H1 (cell line): ENCODE data around the gene TYW1B. TPM values are rescaled to one million over a fixed set of nuclear protein-coding genes. Genes with fewer than 3 reads are reported as not detected.

Experiments
- CTCF ChIA-PET: fragments of 300-600 bp; sonication (Branson Sonifier 250); formaldehyde crosslinking; loops from one replicate; lab custom pipeline; 2021; ENCODE audit not compliant: partially characterized antibody; lab: Charles Lee
- POLR2A ChIA-PET: fragments of 300-600 bp; sonication (Branson Sonifier 250); formaldehyde crosslinking; loops from one replicate; lab custom pipeline; 2021; ENCODE audit warnings: inconsistent platforms; ENCODE audit not compliant: partially characterized antibody; lab: Charles Lee
- DNase-seq, 2 experiments: peaks; one replicate each; pipeline versions ENCODE4 v3.0.0 to v3.0.0-alpha.2; 2010 to 2022; ENCODE audit warnings: low spot score in 2 of 2, low read depth in 1 of 2, mixed read lengths in 1 of 2
- FAIRE-seq: peaks from 2 replicates; lab custom pipeline; 2011; peaks lifted over from hg19 to GRCh38; lab: Jason Lieb, UNC
- H2AFZ ChIP-seq: 2 replicates; pipeline ENCODE4 v1.8.1; 2012; ENCODE audit warnings: low read length, inconsistent platforms
- H2AK5ac ChIP-seq: 2 replicates; pipeline ENCODE4 v1.6.1; 2013; ENCODE audit warnings: low read depth, low read length
- H2BK120ac ChIP-seq: replicated peaks from 2 replicates; pipeline ENCODE3; 2013; ENCODE audit warnings: low read depth, low read length, inconsistent platforms
- H2BK12ac ChIP-seq: 2 replicates; pipeline ENCODE4 v1.6.1; 2013; ENCODE audit warnings: low read depth, low read length
- H2BK15ac ChIP-seq: 2 replicates; pipeline ENCODE4 v1.6.1; 2013; ENCODE audit warnings: low read length
- H2BK20ac ChIP-seq: 2 replicates; pipeline ENCODE4 v1.6.1; 2013; ENCODE audit warnings: low read length
- H2BK5ac ChIP-seq: 2 replicates; pipeline ENCODE4 v1.6.1; 2013; ENCODE audit warnings: low read depth, low read length
- H3K14ac ChIP-seq: 2 replicates; pipeline ENCODE4 v1.6.1; 2013; ENCODE audit warnings: inconsistent platforms; ENCODE audit not compliant: insufficient read length
- H3K18ac ChIP-seq: 2 replicates; pipeline ENCODE4 v1.6.1; 2013; ENCODE audit warnings: low read length; ENCODE audit errors: extremely low read depth
- H3K23ac ChIP-seq: 2 replicates; pipeline ENCODE4 v1.6.1; 2013; ENCODE audit warnings: inconsistent platforms; ENCODE audit not compliant: insufficient read length
- H3K23me2 ChIP-seq: 2 replicates; pipeline ENCODE4 v1.6.1; 2013; ENCODE audit warnings: low read depth, low read length
- H3K27ac ChIP-seq: 2 replicates; pipeline ENCODE4 v1.6.1; 2011; ENCODE audit warnings: low read depth, low read length, inconsistent platforms
- H3K27me3 ChIP-seq, 4 experiments: replicated peaks in 1 of 4; 1 replicate in 1 of 4; 2 replicates in 3 of 4; pipeline versions ENCODE4 v1.6.1 to v1.8.1; 2011 to 2013; ENCODE audit warnings: low read length in 3 of 4, mild to moderate bottlenecking in 3 of 4, inconsistent platforms in 2 of 4, mixed read lengths in 2 of 4, moderate library complexity in 1 of 4; ENCODE audit not compliant: control insufficient read depth in 3 of 4, insufficient read depth in 3 of 4; ENCODE audit errors: extremely low read depth in 1 of 4
- H3K36me3 ChIP-seq, 4 experiments: 2 replicates each; pipeline versions ENCODE4 v1.6.1 to v1.8.1; 2011 to 2013; ENCODE audit warnings: mild to moderate bottlenecking in 4 of 4, low read length in 3 of 4, moderate library complexity in 2 of 4, control low read depth in 1 of 4, inconsistent platforms in 1 of 4; ENCODE audit not compliant: insufficient read depth in 4 of 4, control insufficient read depth in 2 of 4
- H3K4ac ChIP-seq: replicated peaks from 2 replicates; pipeline ENCODE3; 2013; ENCODE audit warnings: low read length, low read depth, mixed read lengths, inconsistent platforms; ENCODE audit not compliant: insufficient read length
- H3K4me1 ChIP-seq, 4 experiments: replicated peaks in 1 of 4; 1 replicate in 1 of 4; 2 replicates in 3 of 4; pipeline versions ENCODE4 v1.6.1 to v1.8.1; 2011 to 2013; ENCODE audit warnings: low read length in 3 of 4, inconsistent platforms in 2 of 4, mixed read lengths in 1 of 4; ENCODE audit not compliant: insufficient read depth in 4 of 4, control insufficient read depth in 3 of 4
- H3K4me2 ChIP-seq, 2 experiments: 2 replicates each; pipeline versions ENCODE4 v1.6.1 to v1.8.1; 2011 to 2013; ENCODE audit warnings: low read depth in 2 of 2, low read length in 2 of 2, control low read depth in 1 of 2, inconsistent platforms in 1 of 2, mild to moderate bottlenecking in 1 of 2; ENCODE audit not compliant: insufficient read depth in 1 of 2
- H3K4me3 ChIP-seq, 4 experiments: fragments of 200-600, 300-600 bp in 1 of 4; sonication (generic), shearing (Covaris generic), sonication (Bioruptor Twin) in 1 of 4; 2 replicates each; pipeline versions ENCODE4 v1.5.1 to v1.8.1; 2011 to 2016; ENCODE audit warnings: low read length in 4 of 4, low read depth in 3 of 4, control low read depth in 2 of 4, inconsistent platforms in 2 of 4, mild to moderate bottlenecking in 2 of 4, mixed read lengths in 1 of 4, moderate library complexity in 1 of 4; ENCODE audit not compliant: insufficient read depth in 2 of 4; ENCODE audit errors: extremely low read depth in 1 of 4
- H3K56ac ChIP-seq: replicated peaks from 2 replicates; pipeline ENCODE3; 2013; ENCODE audit warnings: low read depth, mild to moderate bottlenecking, mixed read lengths, low read length, inconsistent platforms; ENCODE audit not compliant: insufficient read length
- H3K79me1 ChIP-seq: 2 replicates; pipeline ENCODE4 v1.6.1; 2013; ENCODE audit warnings: low read depth, low read length, control low read depth
- H3K79me2 ChIP-seq, 2 experiments: 2 replicates each; pipeline versions ENCODE4 v1.6.1 to v1.8.1; 2012 to 2013; ENCODE audit warnings: low read length in 2 of 2, mild to moderate bottlenecking in 2 of 2, inconsistent platforms in 1 of 2; ENCODE audit not compliant: insufficient read depth in 2 of 2, control insufficient read depth in 1 of 2
- H3K9ac ChIP-seq, 4 experiments: replicated peaks in 1 of 4; 1 replicate in 1 of 4; 2 replicates in 3 of 4; pipeline versions ENCODE4 v1.6.1 to v1.8.1; 2011 to 2013; ENCODE audit warnings: low read depth in 3 of 4, low read length in 3 of 4, control low read depth in 2 of 4, mild to moderate bottlenecking in 2 of 4, moderate library complexity in 2 of 4, inconsistent platforms in 1 of 4; ENCODE audit errors: extremely low read depth in 1 of 4
- H3K9me3 ChIP-seq, 2 experiments: 2 replicates each; pipeline versions ENCODE4 v1.6.1 to v1.8.1; 2012 to 2013; ENCODE audit warnings: mild to moderate bottlenecking in 2 of 2, moderate library complexity in 2 of 2, control low read depth in 1 of 2, inconsistent platforms in 1 of 2, low read depth in 1 of 2, low read length in 1 of 2, mixed read lengths in 1 of 2; ENCODE audit not compliant: insufficient read depth in 2 of 2
- H4K20me1 ChIP-seq, 2 experiments: replicated peaks in 1 of 2; 2 replicates each; pipeline versions ENCODE3 to v1.8.1; 2011 to 2013; ENCODE audit warnings: inconsistent platforms in 2 of 2, low read length in 2 of 2, mild to moderate bottlenecking in 1 of 2; ENCODE audit not compliant: insufficient read depth in 2 of 2, control insufficient read depth in 1 of 2
- H4K5ac ChIP-seq: 2 replicates; pipeline ENCODE4 v1.6.1; 2013; ENCODE audit warnings: low read length, low read depth, mixed read lengths, inconsistent platforms; ENCODE audit not compliant: insufficient read length
- H4K8ac ChIP-seq: 2 replicates; pipeline ENCODE4 v1.8.0; 2013; ENCODE audit warnings: mild to moderate bottlenecking, moderate library complexity, low read length, inconsistent platforms; ENCODE audit not compliant: insufficient read depth; ENCODE audit errors: extremely low read depth
- H4K91ac ChIP-seq: replicated peaks from 2 replicates; pipeline ENCODE3; 2013; ENCODE audit warnings: low read length, mixed read lengths, inconsistent platforms; ENCODE audit not compliant: insufficient read length
- ASH2L ChIP-seq: fragments of 200-600, 300-600 bp; sonication (generic); IDR thresholded peaks from one replicate; pipeline ENCODE4 v1.7.1; 2017; ENCODE audit warnings: low read length
- ATF2 ChIP-seq: IDR thresholded peaks from 2 replicates; pipeline ENCODE4 v1.6.1; 2012; ENCODE audit warnings: low read length, inconsistent platforms
- CBX5 ChIP-seq: fragments of 300-800, 300-1000 bp; sonication (generic); IDR thresholded peaks from 2 replicates; pipeline ENCODE4 v1.7.1; 2016; ENCODE audit warnings: antibody characterized with exemption, low read length, low read depth
- CHD1 ChIP-seq: IDR thresholded peaks from 2 replicates; pipeline ENCODE4 v1.6.1; 2012; ENCODE audit warnings: low read depth, low read length, improper control_type of control experiment
- CTCF ChIP-seq, 3 experiments: IDR thresholded peaks; 1 replicate in 2 of 3; 2 replicates in 1 of 3; pipeline versions ENCODE4 v1.5.1 to v1.6.1; 2011; ENCODE audit warnings: low read length in 3 of 3, mild to moderate bottlenecking in 3 of 3, inconsistent platforms in 2 of 3, low read depth in 1 of 3, moderate library complexity in 1 of 3; ENCODE audit not compliant: insufficient read depth in 1 of 3; ENCODE audit errors: control extremely low read depth in 1 of 3
- FOSL1 ChIP-seq: IDR thresholded peaks from 2 replicates; pipeline ENCODE4 v1.6.1; 2011; ENCODE audit warnings: mild to moderate bottlenecking, low read depth, low read length, moderate library complexity; ENCODE audit not compliant: insufficient read depth
- MAX ChIP-seq: IDR thresholded peaks from 2 replicates; pipeline ENCODE4 v1.6.1; 2012; ENCODE audit warnings: inconsistent platforms
- SP1 ChIP-seq: IDR thresholded peaks from 2 replicates; pipeline ENCODE4 v1.6.1; 2011; ENCODE audit warnings: low read depth, low read length
- TAF7 ChIP-seq: optimal IDR thresholded peaks from 2 replicates; pipeline ENCODE3; 2011; ENCODE audit warnings: low read depth, mild to moderate bottlenecking, inconsistent platforms, low read length, moderate library complexity, borderline replicate concordance
- WGBS, 2 experiments: shearing (Covaris generic) in 1 of 2; methylation state at CpG; one replicate each; pipeline versions ENCODE4 v1.1.6 to v1.1.7; 2013 to 2015; ENCODE audit warnings: low lambda C conversion rate in 2 of 2, mixed read lengths in 2 of 2, inconsistent platforms in 1 of 2, low coverage in 1 of 2, missing lambda C conversion rate in 1 of 2; ENCODE audit not compliant: insufficient replicate concordance in 2 of 2, insufficient coverage in 1 of 2, insufficient read length in 1 of 2; ENCODE audit errors: extremely low coverage in 1 of 2, missing lambda C conversion rate in 1 of 2; 5-methylcytosine and 5-hydroxymethylcytosine counted together
- polyA plus RNA-seq, 7 experiments: library from polyadenylated mRNA; depleted of rRNA in 3 of 7; stranded (reverse) in 5 of 7; unstranded in 2 of 7; fragments of >200 nt in 5 of 7; fragments of 200-250 nt in 2 of 7; gene quantifications; 1 replicate in 5 of 7; 2 replicates in 1 of 7; 4 replicates in 1 of 7; pipeline versions ENCODE4 v1.2.1 to v1.2.3, GENCODE V29; 2011 to 2013; ENCODE audit warnings: missing spikeins in 2 of 7, mixed read lengths in 2 of 7
- total RNA-seq: library from RNA; stranded (reverse); fragmentation: NEBNext Ultra II Directional; extraction: Animal tissue kit (Norgen Biotek cat#: 25700); gene quantifications from 2 replicates; pipeline ENCODE4 v1.2.1, GENCODE V29; 2021

The TYW1B gene
- total and polyA plus RNA-seq, 2 of the 8 experiments (the other 6 are each of a cell fraction or from before 2014, with no cell fraction given): 6.8 to 12.6 TPM

- ChIA-PET POLR2A (interaction anchor here (0.6 to 0.7 kb wide), 2 partner anchors 16 to 19 kb away, joined by 3 read pairs; no protein-coding TSS in a partner anchor), CTCF (interaction anchor here (0.9 to 1.8 kb wide), 3 partner anchors 12 to 613 kb away, joined by 3 to 11 read pairs (median 3); no protein-coding TSS in a partner anchor)
- FAIRE-seq (no peak), DNase-seq (no peak)
- Histone ChIP-seq H3K4me2 (no peak overlapping the region), H4K8ac (no peak overlapping the region), H4K5ac (no peak overlapping the region), H3K18ac (no peak overlapping the region), H3K23me2 (no peaks in the 10 kb centered on the region), H3K79me1 (no peaks in the 10 kb centered on the region), H4K20me1 (no peaks in the 10 kb centered on the region), H2AFZ (no peak overlapping the region), H2BK12ac (no peak overlapping the region), H3K14ac (no peak overlapping the region), H2BK15ac (no peak overlapping the region), H3K36me3 (no peaks in the 10 kb centered on the region), H3K4ac (no peak overlapping the region), H4K91ac (no peak overlapping the region), H2BK20ac (no peak overlapping the region), H2AK5ac (no peak overlapping the region), H3K27ac (no peak overlapping the region), H3K9me3 (no peaks in the 10 kb centered on the region), H2BK5ac (no peak overlapping the region), H3K4me3 (no peak overlapping the region), H3K9ac (no peak overlapping the region), H2BK120ac (no peak overlapping the region), H3K79me2 (no peaks in the 10 kb centered on the region), H3K27me3 (no peaks in the 10 kb centered on the region), H3K4me1 (peaks cover 0 to 2% (median 0%) of the 10 kb centered on the region in 4 experiments; a peak in 1 of 7 replicates), H3K56ac (no peak overlapping the region), H3K23ac (no peak overlapping the region)
- WGBS, 2 experiments: 90% methylated on average over 4 of the region's 4 CpGs; no CpG with 5 or more reads in 1 of the 2 experiments
- TF ChIP-seq MAX (no peak), CHD1 (no peak), FOSL1 (no peak), CTCF (IDR thresholded peaks at IDR 0.05; ENCODE audit: control extremely low read depth in 1 of 3, insufficient read depth in 1 of 3, low read depth in 1 of 3, low read length in 3 of 3) (no peak), SP1 (no peak), CBX5 (no peak), ATF2 (no peak), ASH2L (no peak), TAF7 (no peak)
These were observed 289.1 kb downstream of the TYW1B start for GRCh38 chr7:72538856-72539255.
